ENCODE measurements around the gene CFTR.

GRCh38 chr7:117645481-117646165 lies 165.8 kb downstream of the CFTR start:
- no peak for TF ChIP-seq CTCF (IDR thresholded peaks at IDR 0.05; ENCODE audit: low read depth, low read length)
- no peak for TF ChIP-seq EZH2phosphoT487 (IDR thresholded peaks at IDR 0.05; ENCODE audit: low read depth)

All from OCI-LY3 (cell line).